Measurements from ENCODE around the gene RFX1. TPM values are rescaled to one million over a fixed set of nuclear protein-coding genes. Genes with fewer than 3 reads are reported as not detected.

The RFX1 gene
- total and polyA plus RNA-seq, 9 of the 15 experiments (the other 6 are each of a cell fraction or from before 2014, with no cell fraction given): 0.14 to 19.3 (median 1.2) TPM

- TF ChIP-seq, protein P1, sequence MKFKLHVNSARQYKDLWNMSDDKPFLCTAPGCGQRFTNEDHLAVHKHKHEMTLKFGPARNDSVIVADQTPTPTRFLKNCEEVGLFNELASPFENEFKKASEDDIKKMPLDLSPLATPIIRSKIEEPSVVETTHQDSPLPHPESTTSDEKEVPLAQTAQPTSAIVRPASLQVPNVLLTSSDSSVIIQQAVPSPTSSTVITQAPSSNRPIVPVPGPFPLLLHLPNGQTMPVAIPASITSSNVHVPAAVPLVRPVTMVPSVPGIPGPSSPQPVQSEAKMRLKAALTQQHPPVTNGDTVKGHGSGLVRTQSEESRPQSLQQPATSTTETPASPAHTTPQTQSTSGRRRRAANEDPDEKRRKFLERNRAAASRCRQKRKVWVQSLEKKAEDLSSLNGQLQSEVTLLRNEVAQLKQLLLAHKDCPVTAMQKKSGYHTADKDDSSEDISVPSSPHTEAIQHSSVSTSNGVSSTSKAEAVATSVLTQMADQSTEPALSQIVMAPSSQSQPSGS (CRISPR knock-in tag; IDR thresholded peaks at IDR 0.05): no peak
- TF ChIP-seq, protein P2, sequence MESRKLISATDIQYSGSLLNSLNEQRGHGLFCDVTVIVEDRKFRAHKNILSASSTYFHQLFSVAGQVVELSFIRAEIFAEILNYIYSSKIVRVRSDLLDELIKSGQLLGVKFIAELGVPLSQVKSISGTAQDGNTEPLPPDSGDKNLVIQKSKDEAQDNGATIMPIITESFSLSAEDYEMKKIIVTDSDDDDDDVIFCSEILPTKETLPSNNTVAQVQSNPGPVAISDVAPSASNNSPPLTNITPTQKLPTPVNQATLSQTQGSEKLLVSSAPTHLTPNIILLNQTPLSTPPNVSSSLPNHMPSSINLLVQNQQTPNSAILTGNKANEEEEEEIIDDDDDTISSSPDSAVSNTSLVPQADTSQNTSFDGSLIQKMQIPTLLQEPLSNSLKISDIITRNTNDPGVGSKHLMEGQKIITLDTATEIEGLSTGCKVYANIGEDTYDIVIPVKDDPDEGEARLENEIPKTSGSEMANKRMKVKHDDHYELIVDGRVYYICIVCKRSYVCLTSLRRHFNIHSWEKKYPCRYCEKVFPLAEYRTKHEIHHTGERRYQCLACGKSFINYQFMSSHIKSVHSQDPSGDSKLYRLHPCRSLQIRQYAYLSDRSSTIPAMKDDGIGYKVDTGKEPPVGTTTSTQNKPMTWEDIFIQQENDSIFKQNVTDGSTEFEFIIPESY (CRISPR knock-in tag; IDR thresholded peaks at IDR 0.05): peak; percentile 19; the same call in 1 of the 2 replicates
- TF ChIP-seq, protein P3, sequence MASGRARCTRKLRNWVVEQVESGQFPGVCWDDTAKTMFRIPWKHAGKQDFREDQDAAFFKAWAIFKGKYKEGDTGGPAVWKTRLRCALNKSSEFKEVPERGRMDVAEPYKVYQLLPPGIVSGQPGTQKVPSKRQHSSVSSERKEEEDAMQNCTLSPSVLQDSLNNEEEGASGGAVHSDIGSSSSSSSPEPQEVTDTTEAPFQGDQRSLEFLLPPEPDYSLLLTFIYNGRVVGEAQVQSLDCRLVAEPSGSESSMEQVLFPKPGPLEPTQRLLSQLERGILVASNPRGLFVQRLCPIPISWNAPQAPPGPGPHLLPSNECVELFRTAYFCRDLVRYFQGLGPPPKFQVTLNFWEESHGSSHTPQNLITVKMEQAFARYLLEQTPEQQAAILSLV (tag; IDR thresholded peaks at IDR 0.05): no peak
- no peak for TF ChIP-seq ZMIZ1 (IDR thresholded peaks at IDR 0.05; ENCODE audit: low read depth in 2 of 2, low read length in 2 of 2)
- no peak for TF ChIP-seq PHB (CRISPR knock-in tag; IDR thresholded peaks at IDR 0.05)
- no peak for TF ChIP-seq ZBTB26 (CRISPR knock-in tag; IDR thresholded peaks at IDR 0.05)
- no peak for TF ChIP-seq SMAD1 (IDR thresholded peaks at IDR 0.05; ENCODE audit: low read depth, low read length, partially characterized antibody)
- no peak for TF ChIP-seq JUNB (CRISPR knock-in tag; conservative IDR thresholded peaks at IDR 0.05)
- peak; percentile 85 for TF ChIP-seq PHF8 (IDR thresholded peaks at IDR 0.05; ENCODE audit: borderline replicate concordance, low read length)
- TF ChIP-seq ZNF282 (CRISPR knock-in tag; IDR thresholded peaks at IDR 0.05): no peak
- TF ChIP-seq, protein P4, sequence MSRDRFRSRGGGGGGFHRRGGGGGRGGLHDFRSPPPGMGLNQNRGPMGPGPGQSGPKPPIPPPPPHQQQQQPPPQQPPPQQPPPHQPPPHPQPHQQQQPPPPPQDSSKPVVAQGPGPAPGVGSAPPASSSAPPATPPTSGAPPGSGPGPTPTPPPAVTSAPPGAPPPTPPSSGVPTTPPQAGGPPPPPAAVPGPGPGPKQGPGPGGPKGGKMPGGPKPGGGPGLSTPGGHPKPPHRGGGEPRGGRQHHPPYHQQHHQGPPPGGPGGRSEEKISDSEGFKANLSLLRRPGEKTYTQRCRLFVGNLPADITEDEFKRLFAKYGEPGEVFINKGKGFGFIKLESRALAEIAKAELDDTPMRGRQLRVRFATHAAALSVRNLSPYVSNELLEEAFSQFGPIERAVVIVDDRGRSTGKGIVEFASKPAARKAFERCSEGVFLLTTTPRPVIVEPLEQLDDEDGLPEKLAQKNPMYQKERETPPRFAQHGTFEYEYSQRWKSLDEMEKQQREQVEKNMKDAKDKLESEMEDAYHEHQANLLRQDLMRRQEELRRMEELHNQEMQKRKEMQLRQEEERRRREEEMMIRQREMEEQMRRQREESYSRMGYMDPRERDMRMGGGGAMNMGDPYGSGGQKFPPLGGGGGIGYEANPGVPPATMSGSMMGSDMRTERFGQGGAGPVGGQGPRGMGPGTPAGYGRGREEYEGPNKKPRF (IDR thresholded peaks at IDR 0.05; ENCODE audit: low read depth, low read length): no peak
- TF ChIP-seq CBX1 (IDR thresholded peaks at IDR 0.05; ENCODE audit: low read depth): peak; percentile 16; the same call in 1 of the 2 replicates
Observed at GRCh38 chr19:14031719-14032480, 25.8 kb upstream of the RFX1 start, which contains the start of gene IL27RA (continued).
